GM21619 (cell line): ENCODE data around the gene TK2.
A peak's percentile ranks its signal among the peaks of the same experiment; 100 is the strongest.

ENCODE experiments used
- ATAC-seq: cut with Tn5 transposase; IDR thresholded peaks from one replicate; pipeline ENCODE4 v1.9.1; 2021; ENCODE audit not compliant: unreplicated experiment

The TK2 gene

DNA sequence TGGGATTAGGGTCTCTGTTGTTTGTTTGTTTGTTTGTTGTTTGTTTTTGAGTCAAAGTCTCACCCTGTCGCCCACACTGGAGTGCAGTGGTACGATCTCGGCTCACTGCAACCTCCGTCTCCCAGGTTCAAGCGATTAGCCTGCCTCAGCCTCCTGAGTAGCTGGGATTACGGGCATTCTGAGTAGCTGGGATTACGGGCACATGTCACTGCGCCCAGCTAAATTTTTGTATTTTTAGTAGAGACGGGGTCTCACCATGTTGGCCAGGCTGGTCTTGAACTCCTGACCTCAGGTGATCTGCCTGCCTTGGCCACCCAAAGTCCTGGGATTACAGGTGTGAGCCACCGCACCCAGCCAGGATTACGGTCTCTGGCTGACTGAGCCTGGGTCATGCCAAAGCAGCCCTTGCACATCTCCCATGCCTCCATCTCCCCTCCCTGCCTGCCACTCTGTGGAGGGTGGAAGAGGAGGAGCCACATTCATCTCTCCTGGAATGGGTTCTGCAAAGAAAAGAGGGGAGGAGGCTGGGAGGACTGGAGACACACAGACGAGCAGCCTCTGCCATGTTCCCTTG is 63.6 kb downstream of the TK2 start:
- ATAC-seq, result no peak

DNA sequence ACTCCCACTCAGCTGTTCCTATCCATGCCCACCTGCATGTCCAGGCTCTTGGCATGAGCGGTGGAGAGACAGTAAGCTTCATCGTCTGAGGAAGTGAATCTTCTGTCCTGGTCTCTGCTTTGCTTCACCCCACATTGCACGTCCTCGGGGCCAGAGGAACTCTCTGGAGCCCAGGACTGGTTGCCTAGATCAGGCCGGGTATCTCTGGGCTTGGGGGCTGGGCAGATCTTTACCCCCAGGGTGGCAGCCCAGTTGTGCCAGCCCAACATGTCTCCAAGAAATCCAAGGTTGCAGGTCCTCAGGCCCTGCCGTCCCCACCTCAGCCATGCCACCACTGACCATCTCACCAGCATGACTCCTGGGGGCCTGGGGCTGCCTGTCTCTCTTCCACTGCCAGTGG is 64.5 kb downstream of the TK2 start:
- no peak for ATAC-seq

DNA sequence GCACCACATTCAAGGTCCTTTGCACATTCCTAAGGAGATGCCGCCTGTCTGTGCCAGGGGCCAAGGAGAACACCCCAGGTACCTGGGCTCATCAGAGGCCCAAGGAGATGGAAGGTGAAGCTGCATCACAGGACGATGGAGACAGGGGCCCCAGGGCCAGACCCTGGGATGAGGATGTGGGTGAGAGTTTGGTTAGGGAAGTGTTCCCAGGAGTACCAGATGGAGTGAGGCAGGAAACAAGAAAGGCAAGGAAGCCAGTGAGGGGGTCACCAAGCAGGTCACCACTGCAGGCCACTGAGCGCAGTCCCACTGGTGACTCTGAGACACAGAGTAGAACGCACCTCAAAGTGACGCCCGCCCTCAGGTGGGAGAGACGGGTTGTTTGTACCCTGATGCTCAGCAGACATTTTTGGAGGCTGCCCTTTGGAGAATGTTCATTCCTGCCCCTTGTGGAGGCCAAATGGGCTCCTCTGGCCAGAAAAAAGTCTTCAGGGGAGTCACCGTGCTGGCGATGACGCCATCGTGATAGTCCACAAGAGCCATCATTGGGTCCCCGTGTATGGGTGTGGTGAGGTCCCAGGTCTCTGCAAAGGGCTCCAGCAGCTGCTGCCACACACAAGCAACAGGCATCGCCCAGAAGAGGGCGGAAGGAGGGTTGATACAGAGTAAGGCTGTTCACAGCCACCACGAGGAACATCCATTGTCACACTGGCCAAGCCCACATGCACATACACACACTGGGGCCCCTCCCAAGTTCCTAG is 65.3 kb downstream of the TK2 start:
- ATAC-seq, result no peak

DNA sequence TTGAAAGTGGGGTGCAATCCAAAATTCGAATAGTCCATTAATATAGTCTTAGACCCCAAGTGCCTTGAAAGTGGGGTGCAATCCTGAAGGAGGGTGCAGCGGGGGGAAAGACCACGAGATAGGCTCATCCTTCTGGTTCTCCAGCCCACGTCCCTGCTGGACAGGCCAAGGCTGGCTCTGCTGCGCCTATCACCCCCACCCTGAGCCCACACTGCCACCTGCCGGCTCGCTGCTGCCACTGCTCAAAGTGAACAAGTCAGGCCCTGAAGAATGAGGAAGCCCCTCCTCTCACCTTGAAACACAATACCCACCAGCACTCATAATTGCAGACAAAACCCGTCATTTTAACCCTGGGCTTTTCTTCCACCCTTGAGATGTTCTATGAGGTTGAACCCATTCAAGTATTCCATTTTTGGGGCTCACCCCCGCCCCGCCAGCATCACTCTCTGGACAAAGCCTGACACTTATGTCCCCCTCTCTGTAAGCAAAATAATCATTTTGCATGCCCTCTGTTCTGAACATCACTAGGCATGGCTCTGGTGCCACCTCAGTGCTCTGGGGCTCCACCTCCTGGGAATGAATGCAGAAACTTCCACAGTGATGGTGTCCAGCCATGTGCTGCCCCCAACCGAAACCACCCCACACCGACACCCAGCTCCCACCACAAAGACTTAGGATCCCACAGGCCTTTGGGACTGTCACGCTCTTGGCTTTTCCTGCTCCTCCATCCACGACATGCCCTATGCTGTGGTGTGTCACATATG is 66.1 kb downstream of the TK2 start:
- no peak for ATAC-seq

DNA sequence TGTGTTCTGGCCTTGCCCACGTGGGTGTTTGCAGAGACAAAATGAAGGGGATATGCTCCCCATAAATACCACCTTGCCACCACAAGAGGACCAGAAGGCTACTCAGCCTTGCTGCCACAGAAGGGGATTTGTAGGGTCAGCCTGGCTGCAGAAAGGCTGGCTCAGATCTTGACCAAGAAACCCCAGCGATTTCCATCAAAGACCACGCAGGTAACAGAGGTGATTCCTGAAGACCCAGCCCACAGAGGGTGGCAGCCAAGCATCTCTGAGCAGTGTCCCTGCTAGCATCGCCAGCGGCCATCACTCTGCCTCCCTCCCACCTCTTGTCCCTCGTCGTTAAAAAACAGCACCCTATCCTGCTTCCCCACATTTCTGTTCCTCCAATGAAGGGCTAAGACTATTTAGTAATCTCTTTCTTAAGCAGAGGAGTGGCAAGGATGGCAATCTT is 68.0 kb downstream of the TK2 start:
- ATAC-seq, result no peak

DNA sequence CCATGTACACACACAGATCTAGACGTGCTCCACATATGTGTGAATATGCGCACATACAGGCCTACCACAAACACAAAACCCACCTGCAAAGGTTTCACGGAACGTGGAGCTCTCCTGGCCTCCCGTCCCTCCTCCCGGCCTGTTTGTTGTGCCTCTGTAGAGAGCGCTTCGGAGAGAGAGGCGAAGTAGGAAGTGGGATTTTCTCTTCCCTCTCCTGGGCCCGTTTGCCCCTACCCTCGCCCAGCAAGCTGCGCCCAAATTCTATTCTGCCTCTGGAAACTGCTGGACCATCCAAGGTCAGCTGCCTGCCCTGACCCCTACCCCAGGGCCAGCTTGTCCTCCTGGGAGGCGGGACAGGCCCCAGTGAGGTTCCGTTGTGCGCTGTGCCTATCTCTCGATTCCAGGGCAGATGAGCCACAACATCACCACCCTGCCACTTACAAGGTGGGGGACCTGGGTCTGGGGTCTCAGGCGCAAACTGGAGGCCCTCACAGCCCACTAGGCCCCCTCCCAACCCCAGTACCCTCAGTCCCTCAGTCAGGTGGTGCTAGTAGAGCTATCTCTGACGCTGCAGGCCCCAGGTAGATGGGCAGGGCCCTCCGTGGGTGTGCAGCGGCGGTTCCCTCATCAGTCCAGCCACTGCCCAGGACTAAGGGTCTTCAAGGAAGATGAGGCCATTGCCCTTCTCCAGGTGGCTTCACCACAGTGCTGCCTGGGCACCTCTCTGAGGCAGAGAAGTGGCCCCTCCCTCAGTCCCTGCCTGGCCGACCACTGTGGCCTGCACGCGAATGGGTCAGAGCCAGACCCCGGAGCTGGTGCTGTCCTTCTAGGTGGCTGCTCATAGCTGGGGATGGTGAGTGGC is 68.6 kb downstream of the TK2 start:
- ATAC-seq, result no peak

DNA sequence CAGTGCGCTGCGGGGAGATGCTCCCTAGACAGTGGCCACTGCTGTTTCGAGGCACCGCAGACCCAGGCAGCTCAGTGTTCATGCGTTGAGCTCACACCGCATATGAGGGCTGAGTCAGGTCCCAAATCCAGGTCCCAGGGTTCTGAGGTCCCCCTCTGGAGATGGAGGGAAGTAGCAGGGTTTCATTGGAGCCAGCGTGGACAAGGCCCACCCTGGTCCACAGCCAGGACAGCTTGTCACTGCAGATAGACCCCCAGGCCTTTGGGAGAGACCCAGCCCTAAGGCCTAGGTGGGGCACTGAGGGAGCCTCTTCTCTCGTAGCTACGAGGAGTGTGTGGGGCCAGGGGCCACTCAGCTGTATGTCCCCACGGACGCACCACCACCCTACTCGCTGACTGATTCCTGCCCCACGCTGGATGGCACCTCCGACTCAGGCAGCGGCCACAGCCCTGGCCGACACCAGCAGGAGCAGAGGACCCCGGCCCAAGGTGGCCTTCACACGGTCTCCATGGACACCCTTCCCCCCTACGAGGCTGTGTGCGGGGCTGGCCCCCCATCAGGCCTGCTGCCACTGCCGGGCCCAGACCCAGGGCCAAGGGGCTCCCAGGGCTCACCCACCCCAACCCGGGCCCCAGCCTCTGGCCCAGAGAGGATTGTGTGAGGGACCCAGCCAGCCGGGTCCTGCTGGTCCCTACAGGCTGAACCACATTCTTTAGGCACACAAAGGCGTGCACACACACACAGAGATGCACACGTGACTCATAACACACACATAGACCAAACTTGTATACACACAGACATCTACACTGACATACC is 69.4 kb downstream of the TK2 start:
- ATAC-seq, result no peak

DNA sequence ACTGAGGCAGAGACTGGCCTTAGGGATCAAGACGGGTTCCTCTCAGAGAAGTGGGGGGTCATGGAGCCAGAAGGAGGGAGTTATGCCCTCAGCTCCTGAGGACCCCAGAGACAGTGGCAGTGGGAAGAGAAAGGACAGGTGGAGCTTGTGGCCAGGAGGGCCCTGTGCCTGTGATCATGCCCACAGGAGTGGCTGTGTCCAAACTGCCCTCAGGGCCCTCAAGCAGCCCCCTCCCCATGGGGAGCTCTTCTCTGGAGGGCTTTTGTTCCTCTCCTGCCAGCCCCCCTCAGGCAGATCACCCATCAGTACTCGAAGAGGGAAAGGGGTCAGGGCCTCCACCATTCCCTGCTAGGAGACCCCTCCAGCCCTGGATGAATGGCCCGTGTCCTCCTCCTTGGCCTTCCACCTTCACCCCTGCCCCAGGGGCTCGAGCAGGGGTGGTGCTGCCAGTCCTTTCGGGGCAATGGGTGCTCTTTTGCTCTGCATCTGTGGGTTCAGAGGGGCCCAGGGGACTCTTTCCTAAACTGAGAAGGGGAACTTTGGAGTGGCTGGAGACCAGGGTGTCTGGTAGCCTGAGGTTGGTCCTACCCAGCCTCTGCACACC is 70.2 kb downstream of the TK2 start:
- no peak for ATAC-seq

DNA sequence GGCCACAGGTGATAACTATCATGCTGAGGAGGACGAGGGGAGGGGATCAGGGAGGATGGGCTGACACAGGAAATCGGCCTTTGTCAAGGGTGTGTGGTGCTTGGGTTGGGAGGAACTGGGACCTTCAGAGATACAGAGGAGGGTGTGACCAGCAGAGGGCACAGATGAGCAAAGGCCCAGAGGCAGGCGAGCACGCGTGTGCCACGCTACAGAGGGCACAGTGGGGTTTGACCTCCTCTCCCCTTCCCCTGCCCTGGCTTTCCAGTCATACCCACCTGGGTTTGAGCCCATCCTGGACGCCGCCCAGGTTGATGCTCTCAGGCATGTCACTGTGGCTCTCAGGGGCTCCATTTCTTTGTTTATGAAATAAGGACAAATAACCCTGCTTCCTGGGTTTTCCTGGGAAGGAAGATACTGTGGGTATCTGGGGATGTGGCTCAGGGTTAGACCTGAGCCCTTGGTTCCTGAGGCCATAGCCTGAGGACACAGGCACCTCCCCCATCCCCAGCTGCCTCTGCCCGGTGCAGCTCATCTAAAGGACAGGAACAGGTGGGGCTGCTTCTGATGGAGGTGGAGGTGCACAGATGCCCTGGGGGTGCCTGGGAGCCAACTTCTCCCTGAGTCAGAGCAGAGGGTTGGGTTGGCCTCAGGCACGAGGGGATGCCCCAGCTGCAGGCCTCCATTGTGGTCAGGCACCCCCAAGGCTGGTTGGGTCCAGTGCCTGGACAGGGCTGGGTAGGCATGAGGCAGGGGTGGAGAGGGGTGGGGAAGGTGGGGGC is 71.0 kb downstream of the TK2 start:
- peak; percentile 76 for ATAC-seq

DNA sequence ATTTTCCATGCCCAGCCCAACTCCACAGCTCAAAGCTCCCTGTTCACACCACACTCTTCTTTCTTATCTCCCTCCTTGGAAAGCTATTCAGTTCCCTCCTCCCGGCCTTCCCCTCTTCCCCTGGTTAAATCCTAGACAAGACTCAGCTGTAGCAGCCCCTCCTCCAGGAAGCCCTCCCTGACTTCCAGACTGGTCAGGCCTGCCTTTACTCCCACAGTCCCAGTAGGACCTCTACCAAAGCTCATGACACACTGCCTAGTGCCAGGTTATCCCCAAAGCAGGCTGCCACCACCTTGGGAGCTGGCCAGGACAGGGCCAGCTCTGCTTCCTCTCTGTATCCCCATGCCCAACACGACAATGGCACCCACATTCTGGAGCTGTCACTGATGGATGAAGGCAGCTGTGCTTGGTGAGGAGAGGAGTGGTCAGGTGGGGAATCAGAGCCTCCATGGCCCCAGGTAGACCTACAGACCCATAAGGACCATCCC is 72.8 kb downstream of the TK2 start:
- no peak for ATAC-seq

DNA sequence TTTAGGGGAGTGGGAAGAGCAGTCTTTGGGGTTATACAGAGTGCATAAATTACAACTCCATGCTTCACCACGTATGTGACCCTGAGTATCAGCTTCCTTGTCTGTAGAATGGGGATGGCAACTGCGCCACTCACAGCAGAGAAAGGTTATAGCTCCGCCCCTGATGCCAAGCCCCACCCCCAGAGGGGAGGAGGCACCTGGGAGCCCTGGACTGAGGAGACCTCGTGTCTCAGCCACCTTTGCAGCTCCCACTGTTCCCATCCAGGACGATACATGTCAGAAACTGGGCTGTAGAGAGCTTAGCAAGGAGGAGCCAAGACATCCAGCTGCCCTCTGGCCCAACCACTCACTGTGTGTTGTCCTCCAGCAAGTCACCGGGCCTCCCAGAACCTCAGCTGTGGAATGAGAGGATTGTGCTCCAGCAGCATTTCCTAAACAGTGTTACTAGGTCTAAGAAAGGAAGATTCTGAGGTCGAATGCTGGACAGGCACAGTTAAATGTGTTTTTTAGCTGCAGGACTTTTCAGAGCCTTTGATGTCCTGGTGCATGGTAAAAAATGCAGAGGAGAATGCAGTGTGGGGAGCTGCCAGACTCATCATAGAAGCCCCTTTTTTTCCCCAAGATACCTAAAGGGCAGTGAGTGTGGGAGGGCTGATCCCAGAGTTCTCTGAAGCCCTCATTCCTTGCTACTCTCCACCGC is 73.4 kb downstream of the TK2 start:
- no peak for ATAC-seq

DNA sequence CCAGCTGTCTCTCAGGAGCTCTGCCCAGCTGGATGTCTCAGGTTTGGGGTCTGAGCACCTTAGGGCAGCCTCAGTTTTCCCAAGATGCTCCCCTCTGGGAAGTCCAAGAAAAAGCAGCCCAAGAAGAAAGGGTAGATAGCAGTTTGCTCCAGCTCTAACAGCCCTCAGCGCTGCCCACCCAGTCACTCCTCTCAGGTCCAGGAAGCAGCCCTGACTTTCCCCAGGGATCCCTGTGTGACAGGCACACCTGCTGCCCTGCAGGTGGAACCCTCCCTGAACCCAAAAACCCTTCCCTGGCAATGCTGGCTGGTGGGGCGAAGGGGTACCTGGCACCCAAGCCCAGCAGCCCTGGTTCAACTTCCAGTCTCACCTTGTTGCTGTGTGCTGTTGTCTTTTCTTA is 74.7 kb downstream of the TK2 start:
- ATAC-seq, result no peak

DNA sequence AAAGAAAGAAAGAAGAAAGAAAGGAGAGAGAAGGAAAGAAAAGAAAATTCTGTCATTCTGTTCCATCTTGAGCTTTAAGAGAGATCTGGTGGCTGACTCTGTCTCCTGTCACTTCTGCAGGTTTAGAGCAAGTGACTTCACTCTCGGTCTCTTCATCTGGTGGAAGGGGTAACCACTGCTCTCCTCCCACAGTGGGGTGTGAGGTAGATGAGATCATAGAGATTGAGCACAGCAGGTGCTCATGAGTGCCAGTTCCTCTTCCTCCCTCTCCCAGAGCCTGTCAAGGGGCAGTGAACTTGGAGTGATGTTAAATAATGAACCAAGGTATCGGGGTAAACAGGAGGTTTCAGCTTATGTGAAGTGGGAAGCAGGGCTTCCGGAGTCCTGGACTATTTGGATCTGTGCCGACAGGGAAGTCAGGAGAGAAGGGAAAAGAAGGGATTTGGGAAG is 75.1 kb downstream of the TK2 start:
- peak; percentile 71 for ATAC-seq

DNA sequence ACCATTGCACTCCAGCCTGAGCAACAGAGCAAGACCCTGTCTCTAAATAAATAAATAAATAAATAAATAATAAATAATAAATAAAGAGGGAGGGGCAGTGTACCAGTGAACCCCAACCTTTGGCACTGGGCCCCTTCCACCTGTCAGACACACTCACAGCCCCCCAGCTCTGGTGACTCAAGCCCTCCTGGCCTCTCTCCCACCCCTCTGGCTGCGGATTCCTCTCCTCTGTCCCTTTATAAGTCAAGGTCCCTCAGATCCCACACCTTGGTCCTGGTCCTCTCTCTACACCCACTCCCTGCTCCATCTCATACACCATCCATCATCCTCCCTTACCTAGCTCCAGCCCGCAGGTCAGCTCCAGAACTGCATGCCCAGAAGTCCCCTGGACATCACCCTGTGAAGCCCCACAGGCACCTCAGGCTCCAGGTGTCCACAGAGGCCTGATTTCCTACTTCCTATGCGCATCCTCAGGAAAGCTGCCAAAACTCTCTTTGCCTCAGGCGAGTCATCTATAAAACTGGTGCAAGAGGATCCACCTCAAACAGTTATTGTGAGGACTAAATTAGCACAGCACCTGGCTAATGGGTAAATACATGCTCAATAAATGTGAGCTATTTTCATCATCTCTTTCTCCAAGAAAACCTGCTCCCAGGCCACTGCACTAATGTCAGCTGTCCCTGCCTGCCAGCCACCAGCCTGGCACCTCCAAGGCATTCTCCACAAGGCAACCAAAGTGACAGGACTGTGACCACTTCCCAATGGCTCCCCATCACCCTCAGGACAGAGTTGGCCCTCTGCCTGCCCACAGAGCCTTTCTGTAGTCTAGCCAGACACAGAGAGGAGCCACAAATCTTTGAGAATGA is 76.0 kb downstream of the TK2 start:
- ATAC-seq, result no peak

DNA sequence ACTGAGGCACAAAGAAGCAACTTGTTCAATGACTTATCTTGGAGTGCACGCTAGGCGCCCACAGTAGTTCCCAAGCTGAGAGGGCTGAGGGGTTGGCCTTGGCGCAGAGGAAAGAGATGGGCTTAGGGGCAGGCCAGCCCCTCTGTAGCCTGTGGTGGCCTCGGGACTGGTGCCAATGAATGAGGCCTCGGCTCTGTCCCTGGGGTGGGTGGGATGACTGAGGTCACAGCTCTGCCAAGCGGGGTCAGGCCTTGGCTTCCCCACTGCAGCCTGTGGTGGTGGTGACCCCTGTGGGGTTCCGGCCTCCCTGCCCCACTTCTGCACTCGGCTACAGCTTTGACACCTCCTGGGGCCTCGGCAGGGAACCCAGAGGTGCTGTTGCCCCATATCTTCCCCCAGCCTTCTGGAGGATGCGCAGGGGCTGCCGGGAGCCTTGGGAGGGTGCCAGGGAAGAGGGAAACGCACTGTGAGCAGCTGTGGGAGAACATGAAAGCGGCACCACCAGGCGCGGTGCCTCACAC is 76.8 kb downstream of the TK2 start:
- ATAC-seq, result no peak

DNA sequence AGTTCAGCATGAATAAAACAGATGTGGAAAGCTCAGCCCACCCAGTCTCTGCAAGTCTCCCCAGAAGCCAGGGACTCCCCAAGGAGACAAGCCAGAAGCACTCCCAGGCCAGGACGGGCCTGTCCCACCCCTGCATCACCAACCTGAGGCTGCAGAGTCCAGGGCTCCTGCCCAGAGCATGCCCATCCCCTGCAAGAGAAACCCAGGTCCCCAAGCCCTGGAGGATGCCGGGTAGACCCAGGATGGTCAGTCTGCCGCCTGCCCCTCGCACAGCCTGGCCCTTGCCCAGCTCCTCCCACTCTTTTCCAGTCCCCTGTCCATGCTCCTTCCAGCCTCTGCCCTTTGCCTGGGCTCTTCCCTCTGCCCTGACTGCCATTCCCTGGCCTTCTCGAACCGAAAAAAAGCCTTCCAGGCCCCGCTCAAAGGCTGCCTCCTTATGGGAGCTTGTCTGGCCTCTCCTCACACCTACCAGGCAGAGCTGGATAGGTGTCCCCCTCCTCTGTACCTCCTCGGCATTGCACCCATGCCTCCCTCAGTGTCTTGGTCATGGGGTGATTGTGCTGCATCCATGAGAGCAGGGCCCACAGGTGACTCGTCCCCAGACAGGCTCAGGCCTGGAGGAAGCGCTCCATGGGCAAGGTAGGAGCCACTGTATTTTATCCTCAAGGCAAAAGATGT is 78.1 kb downstream of the TK2 start:
- no peak for ATAC-seq

DNA sequence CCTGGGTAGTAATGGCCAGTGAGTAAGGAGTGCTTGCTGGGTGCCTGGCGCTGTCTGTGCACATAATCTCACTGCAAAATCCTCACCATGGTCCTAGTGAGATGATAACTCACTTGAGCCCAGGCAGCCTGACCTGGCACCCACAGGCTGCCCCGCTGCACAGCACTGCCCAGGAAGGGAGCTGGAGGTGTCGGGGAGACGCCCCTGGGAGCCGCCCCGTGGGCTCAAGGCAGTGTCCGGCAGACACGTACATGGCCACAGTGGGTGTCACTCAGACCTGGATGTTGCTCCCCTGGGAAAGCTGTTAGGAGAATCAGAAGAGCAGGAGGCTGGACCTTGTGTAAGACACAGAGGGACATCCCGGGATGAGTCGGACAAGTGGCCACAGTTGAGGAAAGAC is 78.7 kb downstream of the TK2 start:
- no peak for ATAC-seq
